GM12878 (cell line): ENCODE results near the gene ARIH2. TPM values are rescaled to one million over a fixed set of nuclear protein-coding genes. Genes with fewer than 3 reads are reported as not detected.
A peak's percentile ranks its signal among the peaks of the same experiment; 100 is the strongest.

Experiments
- CBFB ChIP-seq: IDR thresholded peaks from 2 replicates; pipeline ENCODE4 v1.6.1; 2016; ENCODE audit warnings: antibody characterized with exemption, low read depth
- CBX5 ChIP-seq: sonication (generic); IDR thresholded peaks from 2 replicates; pipeline ENCODE4 v1.6.1; 2016; ENCODE audit warnings: low read depth, moderate library complexity, mild to moderate bottlenecking, inconsistent platforms
- CEBPZ ChIP-seq: fragments of 150-350 bp; IDR thresholded peaks from 2 replicates; pipeline ENCODE4 v1.6.1; 2016; ENCODE audit warnings: low read depth, low read length
- EED ChIP-seq: sonication (generic); IDR thresholded peaks from 2 replicates; pipeline ENCODE4 v1.6.1; 2016; ENCODE audit warnings: antibody characterized with exemption, low read depth
- EP300 ChIP-seq, 2 experiments: fragments of 150-350 bp in 1 of 2; IDR thresholded peaks; 2 replicates each; pipeline ENCODE4 v1.6.1; 2011 to 2012; ENCODE audit warnings: low read depth in 2 of 2, low read length in 2 of 2, borderline replicate concordance in 1 of 2, improper control_type of control experiment in 1 of 2, inconsistent platforms in 1 of 2; ENCODE audit not compliant: control insufficient read depth in 1 of 2
- GATAD2B ChIP-seq: fragments of 450-650 bp; conservative IDR thresholded peaks from 2 replicates; pipeline ENCODE4 v1.6.1; 2017; ENCODE audit warnings: low read depth, mild to moderate bottlenecking, moderate library complexity
- HDAC6 ChIP-seq: fragments of 200-600 bp; sonication (generic); IDR thresholded peaks from one replicate; pipeline ENCODE4 v1.8.0; 2017; ENCODE audit warnings: antibody characterized with exemption; ENCODE audit not compliant: unreplicated experiment
- HDGF ChIP-seq: fragments of 450-650 bp; IDR thresholded peaks from 2 replicates; pipeline ENCODE4 v1.6.1; 2016; ENCODE audit warnings: antibody characterized with exemption
- HSF1 ChIP-seq: fragments of 150-350 bp; IDR thresholded peaks from 2 replicates; pipeline ENCODE4 v1.6.1; 2014; ENCODE audit warnings: mild to moderate bottlenecking, low read depth, low read length
- KAT2A ChIP-seq: conservative IDR thresholded peaks from 2 replicates; pipeline ENCODE4 v1.6.1; 2011; ENCODE audit warnings: low read depth, low read length; ENCODE audit not compliant: control insufficient read depth
- KDM1A ChIP-seq: fragments of 200-600 bp; sonication (generic); IDR thresholded peaks from 2 replicates; pipeline ENCODE4 v1.6.1; 2016; ENCODE audit warnings: borderline replicate concordance
- NFYB ChIP-seq: IDR thresholded peaks from 2 replicates; pipeline ENCODE4 v1.6.1; 2011; ENCODE audit warnings: low read depth, mild to moderate bottlenecking, low read length, improper control_type of control experiment, moderate library complexity; ENCODE audit not compliant: insufficient read depth
- NR2C2 ChIP-seq: IDR thresholded peaks from 2 replicates; pipeline ENCODE4 v1.6.1; 2011; ENCODE audit warnings: borderline replicate concordance, low read depth; ENCODE audit not compliant: control insufficient read depth, insufficient read length
- PAX8 ChIP-seq: fragments of 450-650 bp; IDR thresholded peaks from 2 replicates; pipeline ENCODE4 v1.6.1; 2017; ENCODE audit warnings: mild to moderate bottlenecking, moderate library complexity
- PML ChIP-seq: IDR thresholded peaks from 2 replicates; pipeline ENCODE4 v1.6.1; 2012; ENCODE audit warnings: low read length, inconsistent platforms
- SMAD5 ChIP-seq: IDR thresholded peaks from 2 replicates; pipeline ENCODE4 v1.6.1; 2016; ENCODE audit warnings: antibody characterized with exemption, low read depth
- SREBF1 ChIP-seq: IDR thresholded peaks from 2 replicates; pipeline ENCODE4 v1.6.1; 2012; ENCODE audit warnings: mild to moderate bottlenecking, low read length
- SUPT20H ChIP-seq: IDR thresholded peaks from 2 replicates; pipeline ENCODE4 v1.6.1; 2011; ENCODE audit warnings: low read depth, mild to moderate bottlenecking, low read length, moderate library complexity, borderline replicate concordance; ENCODE audit not compliant: control insufficient read depth
- WRNIP1 ChIP-seq: IDR thresholded peaks from 2 replicates; pipeline ENCODE4 v1.6.1; 2011; ENCODE audit warnings: low read depth, low read length, improper control_type of control experiment, borderline replicate concordance
- polyA plus RNA-seq, 11 experiments: library from polyadenylated mRNA; depleted of rRNA in 4 of 11; unstranded in 6 of 11; stranded (reverse) in 5 of 11; fragments of >200 nt; fragmentation: Nextera tagmentation in 4 of 11; fragmentation: Illumina TruSeq in 1 of 11; extraction: Ambion mirVana in 4 of 11; extraction: Trizol in 1 of 11; gene quantifications; 1 replicate in 1 of 11; 2 replicates in 10 of 11; pipeline versions ENCODE4 v1.2.1 to v1.2.3, GENCODE V29; 2011 to 2016; ENCODE audit warnings: inconsistent platforms in 2 of 11, missing spikeins in 2 of 11, low read depth in 1 of 11
- total RNA-seq, 4 experiments: library from RNA; depleted of rRNA in 3 of 4; stranded (reverse); fragments of >200 nt in 3 of 4; fragmentation: Illumina TruSeq in 1 of 4; extraction: Trizol in 1 of 4; gene quantifications; 2 replicates each; pipeline versions ENCODE4 v1.2.1 to v1.2.3, GENCODE V29; 2013 to 2021
- TF ChIP-seq, protein P1 (sequence below): fragments of 450-650 bp; IDR thresholded peaks from 2 replicates; pipeline ENCODE4 v1.6.1; 2014; ENCODE audit warnings: mild to moderate bottlenecking
- TF ChIP-seq, protein P2 (sequence below): fragments of 450-650 bp; IDR thresholded peaks from 2 replicates; pipeline ENCODE4 v1.6.1; 2017; ENCODE audit warnings: antibody characterized with exemption, mild to moderate bottlenecking, moderate library complexity

The ARIH2 gene
- total and polyA plus RNA-seq, 10 of the 15 experiments (the other 5 are each of a cell fraction or from before 2014, with no cell fraction given): 18.7 to 74.7 (median 63.7) TPM

DNA sequence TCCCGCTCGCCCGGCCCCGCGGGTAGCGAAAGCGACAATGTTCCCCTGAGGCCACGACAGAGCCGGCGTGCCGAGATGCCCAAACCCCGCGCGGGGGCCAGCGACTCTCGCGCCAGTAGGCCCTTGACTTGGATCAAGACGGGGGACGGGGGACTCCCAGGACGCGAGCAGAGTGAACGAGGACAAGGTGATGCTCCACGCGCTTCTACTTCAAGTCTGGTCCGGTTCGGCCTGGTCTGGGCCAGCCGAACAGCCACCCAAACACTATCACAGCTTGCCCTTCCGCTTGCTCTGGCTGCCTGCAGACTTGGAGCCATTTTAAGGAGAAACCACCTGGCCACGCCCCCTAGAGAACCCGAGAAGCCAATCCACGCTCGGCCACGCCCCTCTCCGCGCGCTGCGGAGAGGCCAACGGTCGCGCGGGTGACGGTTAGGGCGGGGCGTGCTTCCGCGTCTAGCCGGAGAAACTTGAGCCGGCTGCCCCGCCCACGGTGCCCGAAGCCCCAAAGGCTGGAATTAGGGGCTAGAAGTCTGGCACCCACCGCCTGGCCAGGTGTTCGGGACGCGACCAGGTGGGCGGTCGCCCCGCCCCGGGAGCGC lies 102.7 kb downstream of the ARIH2 start (continued):
- TF ChIP-seq CEBPZ: no peak
- peak; percentile 98 for TF ChIP-seq CBFB
- TF ChIP-seq SUPT20H: no peak
- TF ChIP-seq SREBF1: peak; percentile 18; the same call in 1 of the 2 replicates
- no peak for TF ChIP-seq CBX5
- TF ChIP-seq HSF1: no peak
- TF ChIP-seq GATAD2B: no peak
- TF ChIP-seq PML: no peak
- TF ChIP-seq KAT2A: no peak
- TF ChIP-seq KDM1A: no peak
- TF ChIP-seq HDAC6: peak; percentile 83
- TF ChIP-seq EED: no peak
- TF ChIP-seq NFYB: peak; percentile 70; the same call in 1 of the 2 replicates
- no peak for TF ChIP-seq PAX8
- TF ChIP-seq, protein P1, sequence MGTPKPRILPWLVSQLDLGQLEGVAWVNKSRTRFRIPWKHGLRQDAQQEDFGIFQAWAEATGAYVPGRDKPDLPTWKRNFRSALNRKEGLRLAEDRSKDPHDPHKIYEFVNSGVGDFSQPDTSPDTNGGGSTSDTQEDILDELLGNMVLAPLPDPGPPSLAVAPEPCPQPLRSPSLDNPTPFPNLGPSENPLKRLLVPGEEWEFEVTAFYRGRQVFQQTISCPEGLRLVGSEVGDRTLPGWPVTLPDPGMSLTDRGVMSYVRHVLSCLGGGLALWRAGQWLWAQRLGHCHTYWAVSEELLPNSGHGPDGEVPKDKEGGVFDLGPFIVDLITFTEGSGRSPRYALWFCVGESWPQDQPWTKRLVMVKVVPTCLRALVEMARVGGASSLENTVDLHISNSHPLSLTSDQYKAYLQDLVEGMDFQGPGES: peak; percentile 49; the same call in 1 of the 2 replicates
- TF ChIP-seq SMAD5: peak; percentile 99
- TF ChIP-seq HDGF: 0 out of 2 replicates have a peak, but pooled peaks have one; percentile 13
- peak in 1 of 2 experiments; percentile 50; a peak in 1 of 4 replicates for TF ChIP-seq EP300 (IDR thresholded peaks at IDR 0.05; ENCODE audit: borderline replicate concordance in 1 of 2, control insufficient read depth in 1 of 2, low read depth in 2 of 2, low read length in 2 of 2)
- TF ChIP-seq NR2C2: no peak
- no peak for TF ChIP-seq WRNIP1
- TF ChIP-seq, protein P2, sequence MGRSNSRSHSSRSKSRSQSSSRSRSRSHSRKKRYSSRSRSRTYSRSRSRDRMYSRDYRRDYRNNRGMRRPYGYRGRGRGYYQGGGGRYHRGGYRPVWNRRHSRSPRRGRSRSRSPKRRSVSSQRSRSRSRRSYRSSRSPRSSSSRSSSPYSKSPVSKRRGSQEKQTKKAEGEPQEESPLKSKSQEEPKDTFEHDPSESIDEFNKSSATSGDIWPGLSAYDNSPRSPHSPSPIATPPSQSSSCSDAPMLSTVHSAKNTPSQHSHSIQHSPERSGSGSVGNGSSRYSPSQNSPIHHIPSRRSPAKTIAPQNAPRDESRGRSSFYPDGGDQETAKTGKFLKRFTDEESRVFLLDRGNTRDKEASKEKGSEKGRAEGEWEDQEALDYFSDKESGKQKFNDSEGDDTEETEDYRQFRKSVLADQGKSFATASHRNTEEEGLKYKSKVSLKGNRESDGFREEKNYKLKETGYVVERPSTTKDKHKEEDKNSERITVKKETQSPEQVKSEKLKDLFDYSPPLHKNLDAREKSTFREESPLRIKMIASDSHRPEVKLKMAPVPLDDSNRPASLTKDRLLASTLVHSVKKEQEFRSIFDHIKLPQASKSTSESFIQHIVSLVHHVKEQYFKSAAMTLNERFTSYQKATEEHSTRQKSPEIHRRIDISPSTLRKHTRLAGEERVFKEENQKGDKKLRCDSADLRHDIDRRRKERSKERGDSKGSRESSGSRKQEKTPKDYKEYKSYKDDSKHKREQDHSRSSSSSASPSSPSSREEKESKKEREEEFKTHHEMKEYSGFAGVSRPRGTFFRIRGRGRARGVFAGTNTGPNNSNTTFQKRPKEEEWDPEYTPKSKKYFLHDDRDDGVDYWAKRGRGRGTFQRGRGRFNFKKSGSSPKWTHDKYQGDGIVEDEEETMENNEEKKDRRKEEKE: no peak; the same call in 1 of the 2 replicates
